Measurements from ENCODE around the gene STOX1. TPM values are rescaled to one million over a fixed set of nuclear protein-coding genes. Genes with fewer than 3 reads are reported as not detected.
"Not testable (repeated sequence)": the region's sequence is repeated elsewhere in the genome, so short reads cannot be mapped to it uniquely, and the experiment has no call there.

Gene STOX1
- total RNA-seq, 1 donor from 2014 or later = 8.0 TPM

- Mint-ChIP-seq H3K27me3 (no peaks in the 10 kb centered on the region), H3K9me3 (ENCODE audit: low read depth) (no peaks in the 10 kb centered on the region), H3K4me1 (ENCODE audit: low read depth) (peaks cover 20% of the 10 kb centered on the region), H3K4me3 (ENCODE audit: low read depth) (peak overlapping the region; percentile 90), H3K36me3 (ENCODE audit: insufficient read depth) (peaks cover 3% of the 10 kb centered on the region), H3K27ac (peak overlapping the region; percentile 99)
- no peak for DNase-seq (ENCODE audit: low spot score, unreplicated experiment)
- no peak for TF ChIP-seq CTCF (IDR thresholded peaks at IDR 0.05; ENCODE audit: unreplicated experiment)
Observed at GRCh38 chr10:68900427-68901104, 73.2 kb downstream of the STOX1 start.

- peak; percentile 41 for TF ChIP-seq CTCF (IDR thresholded peaks at IDR 0.05; ENCODE audit: unreplicated experiment)
- Mint-ChIP-seq H3K4me1 (ENCODE audit: low read depth) (peaks cover 20% of the 10 kb centered on the region), H3K27ac (peak within 1 kb of the TSS; percentile 99), H3K27me3 (no peaks in the 10 kb centered on the region), H3K36me3 (ENCODE audit: insufficient read depth) (peaks cover 4% of the 10 kb centered on the region), H3K9me3 (ENCODE audit: low read depth) (no peaks in the 10 kb centered on the region), H3K4me3 (ENCODE audit: low read depth) (peak within 1 kb of the TSS; percentile 90)
- DNase-seq (ENCODE audit: low spot score, unreplicated experiment) = peak; percentile 90
Observed at GRCh38 chr10:68901105-68901927, 74.0 kb downstream of the STOX1 start, which contains the start of gene DDX50. TSS of gene DDX50 (plus strand) at chr10:68901315. CDS start at chr10:68901385, 70 bp downstream.

- no peaks in the 10 kb centered on the region for H3K9me3 Mint-ChIP-seq (ENCODE audit: low read depth)
- H3K27ac Mint-ChIP-seq = peak overlapping the region; percentile 30
- no peak for DNase-seq (ENCODE audit: low spot score, unreplicated experiment)
- TF ChIP-seq CTCF (IDR thresholded peaks at IDR 0.05; ENCODE audit: unreplicated experiment) = no peak
- H3K27me3 Mint-ChIP-seq = no peaks in the 10 kb centered on the region
- H3K36me3 Mint-ChIP-seq (ENCODE audit: insufficient read depth) = peaks cover 11% of the 10 kb centered on the region
- H3K4me3 Mint-ChIP-seq (ENCODE audit: low read depth) = peak overlapping the region; percentile 90
- H3K4me1 Mint-ChIP-seq (ENCODE audit: low read depth) = peaks cover 20% of the 10 kb centered on the region
Observed at GRCh38 chr10:68902382-68902781, 75.1 kb downstream of the STOX1 start.

- Mint-ChIP-seq H3K27ac (peak overlapping the region; percentile 15), H3K4me1 (ENCODE audit: low read depth) (no peaks in the 10 kb centered on the region), H3K27me3 (no peaks in the 10 kb centered on the region), H3K36me3 (ENCODE audit: insufficient read depth) (peaks cover 9% of the 10 kb centered on the region), H3K4me3 (ENCODE audit: low read depth) (no peak overlapping the region), H3K9me3 (ENCODE audit: low read depth) (no peaks in the 10 kb centered on the region)
- no peak for TF ChIP-seq CTCF (IDR thresholded peaks at IDR 0.05; ENCODE audit: unreplicated experiment)
- no peak for DNase-seq (ENCODE audit: low spot score, unreplicated experiment)
Observed at GRCh38 chr10:68924593-68924992, 97.3 kb downstream of the STOX1 start.

- H3K4me3 Mint-ChIP-seq (ENCODE audit: low read depth) = no peak overlapping the region
- no peak for DNase-seq (ENCODE audit: low spot score, unreplicated experiment)
- H3K9me3 Mint-ChIP-seq (ENCODE audit: low read depth) = no peaks in the 10 kb centered on the region
- H3K27ac Mint-ChIP-seq = no peak overlapping the region
- peaks cover 10% of the 10 kb centered on the region for H3K36me3 Mint-ChIP-seq (ENCODE audit: insufficient read depth)
- H3K4me1 Mint-ChIP-seq (ENCODE audit: low read depth) = no peaks in the 10 kb centered on the region
- H3K27me3 Mint-ChIP-seq = no peaks in the 10 kb centered on the region
- TF ChIP-seq CTCF (IDR thresholded peaks at IDR 0.05; ENCODE audit: unreplicated experiment) = no peak
Observed at GRCh38 chr10:68925489-68925888, 98.2 kb downstream of the STOX1 start.

- not testable (repeated sequence) for DNase-seq (ENCODE audit: low spot score, unreplicated experiment); H3K27ac Mint-ChIP-seq; H3K4me1 Mint-ChIP-seq (ENCODE audit: low read depth); H3K27me3 Mint-ChIP-seq; H3K4me3 Mint-ChIP-seq (ENCODE audit: low read depth); H3K9me3 Mint-ChIP-seq (ENCODE audit: low read depth)
- H3K36me3 Mint-ChIP-seq (ENCODE audit: insufficient read depth) = peaks cover 14% of the 10 kb centered on the region
Observed at GRCh38 chr10:68929157-68929556, 101.8 kb downstream of the STOX1 start.

GRCh38 chr10:68929888-68930287 lies 102.6 kb downstream of the STOX1 start:
- DNase-seq (ENCODE audit: low spot score, unreplicated experiment); H3K4me3 Mint-ChIP-seq (ENCODE audit: low read depth); H3K27me3 Mint-ChIP-seq; H3K9me3 Mint-ChIP-seq (ENCODE audit: low read depth); H3K4me1 Mint-ChIP-seq (ENCODE audit: low read depth): not testable (repeated sequence)
- peak overlapping the region; percentile 41 for H3K27ac Mint-ChIP-seq
- H3K36me3 Mint-ChIP-seq (ENCODE audit: insufficient read depth) = peaks cover 15% of the 10 kb centered on the region

- not testable (repeated sequence) for H3K4me3 Mint-ChIP-seq (ENCODE audit: low read depth); H3K4me1 Mint-ChIP-seq (ENCODE audit: low read depth); DNase-seq (ENCODE audit: low spot score, unreplicated experiment); H3K9me3 Mint-ChIP-seq (ENCODE audit: low read depth); H3K27ac Mint-ChIP-seq; H3K27me3 Mint-ChIP-seq
- H3K36me3 Mint-ChIP-seq (ENCODE audit: insufficient read depth) = peaks cover 17% of the 10 kb centered on the region
Observed at GRCh38 chr10:68932860-68933259, 105.5 kb downstream of the STOX1 start.
